Keratinocyte (primary cell): ENCODE data around the gene HES3.
A peak's percentile ranks its signal among the peaks of the same experiment; 100 is the strongest.

Experiments
- CTCF ChIP-seq, 3 experiments: IDR thresholded peaks in 1 of 3; conservative IDR thresholded peaks in 1 of 3; optimal IDR thresholded peaks in 1 of 3; 2 replicates in 2 of 3; 3 replicates in 1 of 3; pipeline versions ENCODE3 to v1.5.1; 2011; ENCODE audit warnings: low read length in 3 of 3, mild to moderate bottlenecking in 3 of 3, moderate library complexity in 2 of 3, control low read depth in 1 of 3, inconsistent platforms in 1 of 3; ENCODE audit not compliant: insufficient read depth in 2 of 3; ENCODE audit errors: extremely low read depth in 1 of 3
- EZH2 ChIP-seq: IDR thresholded peaks from one replicate; pipeline ENCODE4 v1.6.1; 2012; ENCODE audit warnings: inconsistent platforms, mild to moderate bottlenecking, low read length, moderate library complexity

GRCh38 chr1:6246497-6247467 is 2.8 kb downstream of the HES3 start:
- TF ChIP-seq CTCF (optimal IDR thresholded peaks at IDR 0.05 in 1 of 3, IDR thresholded peaks at IDR 0.05 in 1 of 3, conservative IDR thresholded peaks at IDR 0.05 in 1 of 3; ENCODE audit: extremely low read depth in 1 of 3, insufficient read depth in 2 of 3, low read length in 3 of 3) (peak; percentile 63 to 95 (median 93)), EZH2 (peak; percentile 29)
